HG03060 (cell line): ENCODE data around the gene MOK.
"Not testable (repeated sequence)": the region's sequence is repeated elsewhere in the genome, so short reads cannot be mapped to it uniquely, and the experiment has no call there.

Experiments used
- ATAC-seq: cut with Tn5 transposase; IDR thresholded peaks from one replicate; pipeline ENCODE4 v1.9.1; 2021; ENCODE audit warnings: low read depth, moderate number of reproducible peaks; ENCODE audit not compliant: unreplicated experiment

MOK gene

GRCh38 chr14:102304611-102305506 is at the start of gene MOK:
MOK (minus strand) TSS chr14:102305164; CDS start chr14:102304968, 196 bp downstream.
- ATAC-seq = peak; percentile 87

DNA sequence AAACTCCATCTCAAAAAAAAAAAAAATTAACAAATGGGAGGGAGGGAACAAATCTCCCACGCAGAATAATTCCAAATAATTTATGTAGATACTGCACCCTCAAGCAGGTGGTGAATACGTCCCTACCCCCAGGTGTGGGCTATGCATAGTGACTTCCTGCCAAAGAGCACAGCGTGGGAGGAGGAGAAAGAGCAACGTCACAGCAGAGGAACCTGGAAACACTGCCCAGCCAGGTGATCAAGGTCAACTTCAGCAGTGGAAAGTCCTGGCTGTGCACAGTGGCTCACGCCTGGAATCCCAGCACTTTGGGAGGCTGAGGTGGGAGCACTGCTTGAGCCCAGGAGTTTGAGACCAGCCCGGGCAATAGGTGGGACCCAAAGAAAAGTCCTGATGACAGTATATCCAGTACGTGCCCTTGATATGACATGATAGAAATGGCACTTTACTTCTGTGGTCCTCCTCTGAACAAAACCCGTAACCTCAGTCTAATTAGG is 48.2 kb upstream of the MOK start:
- ATAC-seq = no peak

- no peak for ATAC-seq
Measured at GRCh38 chr14:102352213-102352612, 47.2 kb upstream of the MOK start.

DNA sequence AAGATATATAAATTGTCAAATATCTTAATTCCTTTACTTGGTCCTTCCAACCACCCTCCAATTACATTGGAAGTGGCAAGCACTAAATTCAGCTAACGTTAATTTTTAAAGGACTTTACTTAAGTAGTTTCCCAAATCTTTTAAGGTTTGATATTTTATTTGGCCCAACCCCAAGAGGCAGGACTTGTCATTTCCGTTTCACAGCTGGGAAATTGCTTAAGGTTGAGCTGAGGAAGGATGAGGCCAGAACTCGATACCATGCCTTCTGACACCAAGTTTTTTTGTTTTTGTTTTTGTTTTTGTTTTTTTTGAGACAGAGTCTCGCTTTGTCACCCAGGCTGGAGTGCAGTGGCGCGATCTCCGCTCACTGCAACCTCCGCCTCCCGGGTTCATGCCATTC is 46.6 kb upstream of the MOK start:
- not testable (repeated sequence) for ATAC-seq

DNA sequence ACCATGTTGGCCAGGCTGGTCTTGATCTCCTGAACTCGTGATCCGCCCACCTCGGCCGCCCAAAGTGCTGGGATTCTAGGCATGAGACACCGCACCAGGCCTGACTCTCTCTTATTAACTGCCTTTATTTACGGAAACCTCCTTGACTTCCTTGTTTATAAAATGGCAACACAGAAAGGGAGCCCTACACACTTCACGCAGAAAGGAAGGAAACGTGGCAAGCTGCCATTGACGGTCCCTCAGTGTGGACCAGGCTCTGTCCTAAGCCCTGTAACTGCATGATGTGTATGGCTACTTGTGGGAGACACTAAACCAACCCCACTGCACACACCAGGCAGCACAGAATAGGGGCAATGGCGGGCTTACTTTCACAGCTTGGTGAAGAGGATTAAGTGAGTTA is 46.1 kb upstream of the MOK start:
- ATAC-seq = no peak

- no peak for ATAC-seq
Measured at GRCh38 chr14:102348376-102348775, 43.4 kb upstream of the MOK start.

DNA sequence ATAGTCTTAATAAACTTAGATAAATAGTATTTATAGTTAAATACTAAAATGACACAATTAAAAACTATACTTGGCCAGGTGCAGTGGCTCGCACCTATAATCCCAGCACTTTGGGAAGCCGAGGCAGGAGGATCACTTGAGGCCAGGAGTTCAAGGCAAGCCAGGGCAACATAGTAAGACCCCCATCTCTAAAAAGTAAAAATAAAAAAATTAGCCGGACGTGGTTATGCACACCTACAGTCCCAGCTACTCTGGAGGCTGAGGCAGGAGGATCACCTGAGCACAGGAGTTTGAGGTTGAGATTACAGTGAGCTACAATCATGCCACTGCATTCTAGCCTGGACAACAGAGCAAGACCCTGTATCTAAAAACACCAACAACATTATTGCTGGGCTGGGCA is 41.7 kb upstream of the MOK start:
- no peak for ATAC-seq

DNA sequence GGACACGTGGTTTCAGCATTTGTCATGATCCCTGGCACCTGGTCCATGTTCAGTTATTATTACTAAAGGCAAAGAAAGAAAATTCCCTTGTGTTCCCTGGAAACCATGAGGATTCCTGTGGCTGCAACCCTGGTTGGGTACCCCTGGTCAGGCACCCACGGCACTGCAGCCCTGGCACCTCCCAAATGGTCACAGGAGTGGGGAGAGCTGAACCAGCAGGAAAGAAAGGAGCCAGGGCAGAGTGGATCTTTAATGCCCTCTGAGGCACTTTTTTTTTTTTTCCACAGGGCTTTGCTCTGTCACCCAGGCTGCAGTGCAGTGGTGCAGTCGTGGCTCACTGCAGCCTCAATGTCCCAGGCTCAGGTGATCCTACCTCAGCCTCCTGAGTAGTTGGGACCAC is 40.3 kb upstream of the MOK start:
- no peak for ATAC-seq

DNA sequence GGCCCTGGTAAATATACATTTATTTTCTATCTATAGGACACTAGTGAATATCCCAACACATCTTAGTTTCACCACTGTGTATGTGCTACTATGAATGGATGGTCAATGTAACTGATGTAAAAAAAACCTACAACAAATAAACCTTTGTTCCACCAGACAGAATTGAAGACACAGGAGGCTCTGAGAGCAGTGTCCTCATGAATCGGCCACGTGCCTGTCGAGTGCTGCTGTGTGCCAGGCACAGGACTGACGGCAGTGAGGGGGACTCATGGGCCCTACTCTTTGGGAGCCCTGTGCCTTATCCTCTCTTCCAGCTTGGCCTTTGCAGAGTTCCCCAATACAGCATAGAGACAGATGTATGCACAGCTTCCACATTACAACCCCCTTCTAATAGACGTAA is 39.5 kb upstream of the MOK start:
- no peak for ATAC-seq

GRCh38 chr14:102344084-102344483 is 39.1 kb upstream of the MOK start:
- ATAC-seq = no peak

- no peak for ATAC-seq
Measured at GRCh38 chr14:102342238-102342637, 37.3 kb upstream of the MOK start.

- no peak for ATAC-seq
Measured at GRCh38 chr14:102341566-102341965, 36.6 kb upstream of the MOK start.

DNA sequence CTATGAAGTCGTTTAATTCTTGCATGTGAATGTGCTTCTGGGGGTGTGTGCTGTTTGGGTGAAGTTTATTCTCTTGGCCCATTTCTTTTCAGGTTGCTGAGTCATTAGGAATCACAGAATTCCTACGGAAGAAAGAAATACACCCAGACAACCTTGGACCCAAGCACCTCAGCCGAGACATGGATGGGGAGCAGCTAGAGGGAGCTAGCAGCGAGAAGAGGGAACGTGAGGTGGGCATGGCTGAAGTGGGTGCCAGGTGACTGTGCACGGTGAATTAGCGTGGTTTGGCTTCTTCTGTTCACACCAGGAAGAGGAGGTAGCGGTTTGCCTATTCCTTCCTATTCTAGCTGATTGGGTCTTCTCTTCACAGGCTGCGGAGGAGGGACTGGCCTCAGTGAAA is 33.8 kb upstream of the MOK start:
- ATAC-seq = no peak

GRCh38 chr14:102335163-102335562 is 30.2 kb upstream of the MOK start:
- no peak for ATAC-seq

DNA sequence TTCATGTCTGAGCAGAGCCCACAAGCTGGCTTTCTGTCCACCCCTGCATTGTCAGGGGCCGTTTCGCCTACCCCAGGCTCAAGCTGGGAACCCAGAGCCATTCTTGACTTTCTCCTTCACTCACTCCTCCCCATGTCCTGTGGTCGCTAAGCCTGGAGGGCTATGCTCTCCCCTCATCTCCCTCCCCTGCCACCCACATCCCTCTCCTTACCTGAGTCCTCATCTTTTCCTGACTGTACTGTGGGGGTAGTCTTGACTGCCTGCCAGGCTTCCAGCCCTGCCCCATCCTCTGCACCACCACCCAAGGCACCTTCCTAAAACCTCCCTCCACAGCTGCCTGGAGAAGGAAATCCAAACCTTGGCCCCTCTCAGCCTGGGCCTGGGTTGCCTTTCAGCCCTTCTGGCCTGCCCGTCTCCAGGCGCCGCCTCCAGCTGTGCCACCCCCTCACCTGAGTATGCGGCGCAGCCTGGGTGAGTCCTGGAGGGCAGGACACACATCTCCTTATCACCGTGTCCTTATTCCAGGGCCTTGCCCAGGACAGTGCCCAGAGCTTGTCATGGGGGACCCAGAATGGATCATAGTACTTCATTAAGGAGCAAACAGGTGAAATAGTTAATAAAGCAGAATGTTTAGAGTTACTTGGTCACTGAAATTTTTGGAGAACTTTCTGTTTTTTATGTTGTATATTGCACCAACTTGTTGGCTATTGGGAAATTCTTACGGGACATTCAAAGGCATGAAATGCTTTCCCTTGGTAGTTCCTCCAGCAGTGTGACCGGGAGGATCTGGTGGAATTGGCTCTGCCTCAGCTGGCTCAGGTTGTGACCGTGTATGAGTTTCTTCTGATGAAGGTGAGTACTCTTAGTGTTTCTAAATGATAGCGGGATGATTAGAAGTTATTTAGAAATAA is 29.1 kb upstream of the MOK start:
- no peak for ATAC-seq

- ATAC-seq = no peak
Measured at GRCh38 chr14:102333390-102333789, 28.4 kb upstream of the MOK start.

GRCh38 chr14:102330806-102331205 is 25.8 kb upstream of the MOK start:
- no peak for ATAC-seq

DNA sequence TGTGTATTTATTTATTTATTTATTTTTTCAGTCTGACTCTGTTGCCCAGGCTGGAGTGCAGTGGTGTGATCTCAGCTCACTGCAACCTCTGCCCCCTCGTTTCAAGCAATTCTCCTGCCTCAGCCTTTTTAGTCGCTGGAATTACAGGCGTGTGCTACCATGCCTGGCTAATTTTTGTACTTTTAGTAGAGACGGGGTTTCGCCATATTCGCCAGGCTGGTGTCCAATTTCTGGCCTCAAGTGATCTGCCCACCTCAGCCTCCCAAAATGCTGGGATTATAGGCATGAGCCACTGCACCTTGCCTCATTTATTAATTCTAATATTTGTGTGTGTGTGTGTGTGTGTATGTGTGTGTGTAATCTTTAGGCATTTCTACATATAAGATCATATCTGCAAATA is 24.4 kb upstream of the MOK start:
- not testable (repeated sequence) for ATAC-seq

GRCh38 chr14:102326583-102326982 is 21.6 kb upstream of the MOK start:
- no peak for ATAC-seq

- ATAC-seq = no peak
Measured at GRCh38 chr14:102325791-102326345, 20.9 kb upstream of the MOK start.

DNA sequence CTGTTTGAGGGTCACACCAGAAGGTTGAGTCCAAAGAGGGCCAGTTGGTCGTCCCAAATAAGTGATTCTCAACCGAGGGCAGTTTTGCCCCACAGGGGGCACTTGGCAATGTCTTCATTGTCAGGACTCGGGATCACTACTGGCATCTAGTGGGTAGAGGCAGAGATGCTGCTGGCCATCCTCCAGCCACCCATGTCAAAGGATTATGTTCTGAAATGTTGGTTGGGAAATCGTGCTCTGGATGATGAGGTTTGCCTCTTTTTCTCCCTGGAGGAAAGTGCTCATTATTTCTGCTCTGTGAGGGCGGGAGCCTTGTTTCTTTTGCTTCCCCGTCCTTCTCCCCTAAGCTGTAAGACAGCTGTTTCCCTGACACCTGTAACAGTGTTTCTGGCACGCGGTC is 18.1 kb upstream of the MOK start:
- ATAC-seq = no peak
